GM19023 (cell line): ENCODE measurements around the gene OR4F17.
"Not testable (repeated sequence)": the region's sequence is repeated elsewhere in the genome, so short reads cannot be mapped to it uniquely, and the experiment has no call there.

Experiments
- ATAC-seq: cut with Tn5 transposase; IDR thresholded peaks from one replicate; pipeline ENCODE4 v1.9.1; 2021; ENCODE audit warnings: mild to moderate bottlenecking, moderate library complexity; ENCODE audit not compliant: unreplicated experiment

OR4F17 gene

GRCh38 chr19:106804-107203 is at the start of gene OR4F17:
Gene OR4F17, plus strand, starts transcription at chr19:107104. Its CDS starts 3,575 bp downstream, at chr19:110679.
- ATAC-seq, result not testable (repeated sequence)

GRCh38 chr19:70793-71192 is 36.1 kb upstream of the OR4F17 start:
- ATAC-seq, result not testable (repeated sequence)

GRCh38 chr19:82864-83263 is 24.0 kb upstream of the OR4F17 start:
- ATAC-seq, result not testable (repeated sequence)

- not testable (repeated sequence) for ATAC-seq
These were observed 23.3 kb upstream of the OR4F17 start for GRCh38 chr19:83626-84025.

GRCh38 chr19:90678-91077 is 16.2 kb upstream of the OR4F17 start:
- ATAC-seq, result not testable (repeated sequence)

GRCh38 chr19:94794-95193 is 12.1 kb upstream of the OR4F17 start:
- not testable (repeated sequence) for ATAC-seq

- ATAC-seq, result not testable (repeated sequence)
These were observed 9.3 kb upstream of the OR4F17 start for GRCh38 chr19:97647-98046.

GRCh38 chr19:120443-121140 is 13.7 kb downstream of the OR4F17 start:
- not testable (repeated sequence) for ATAC-seq
